Gastrocnemius medialis (tissue), 4 donors: Measurements from ENCODE around the gene THSD7A. TPM values are rescaled to one million over a fixed set of nuclear protein-coding genes. Genes with fewer than 3 reads are reported as not detected.

ENCODE experiments used
- ATAC-seq, 2 donors: fragments of 150-250 bp; one replicate each; pipeline ENCODE4 v1.9.1; 2016
- DNase-seq, 2 donors: peaks; one replicate each; pipeline ENCODE4 v3.0.0-alpha.2; 2019
- H3K27ac ChIP-seq, 4 donors: fragments of 200-600 bp; sonication (generic); 1 replicate in 1 of 4; 2 replicates in 3 of 4; pipeline ENCODE4 v1.5.1; 2016 to 2018; ENCODE audit warnings: mild to moderate bottlenecking in 2 of 4, moderate library complexity in 1 of 4
- H3K27me3 ChIP-seq, 3 donors: fragments of 200-600 bp; sonication (generic) in 2 of 3; 1 replicate in 1 of 3; 2 replicates in 2 of 3; pipeline versions ENCODE4 v1.5.1 to v1.6.0; 2016 to 2019; ENCODE audit warnings: mild to moderate bottlenecking in 1 of 3, moderate library complexity in 1 of 3
- H3K36me3 ChIP-seq, 2 donors: fragments of 200-600 bp; sonication (generic) in 1 of 2; one replicate each; pipeline ENCODE4 v1.5.1; 2017 to 2018
- H3K4me1 ChIP-seq, 2 donors: fragments of 200-600 bp; sonication (generic) in 1 of 2; one replicate each; pipeline ENCODE4 v1.5.1; 2016 to 2017; ENCODE audit warnings: mild to moderate bottlenecking in 2 of 2
- H3K4me3 ChIP-seq, 4 donors: fragments of 200-600 bp; sonication (generic) in 3 of 4; 1 replicate in 1 of 4; 2 replicates in 3 of 4; pipeline ENCODE4 v1.5.1; 2016 to 2019; ENCODE audit warnings: mild to moderate bottlenecking in 2 of 4
- H3K9me3 ChIP-seq, 3 donors: fragments of 200-600 bp; sonication (generic) in 2 of 3; 1 replicate in 1 of 3; 2 replicates in 2 of 3; pipeline ENCODE4 v1.5.1; 2016 to 2019
- CTCF ChIP-seq, 5 experiments: fragments of 450-650 bp in 3 of 5; fragments of 200-600 bp in 2 of 5; sonication (generic) in 2 of 5; IDR thresholded peaks in 4 of 5; conservative IDR thresholded peaks in 1 of 5; 1 replicate in 4 of 5; 2 replicates in 1 of 5; pipeline ENCODE4 v1.5.1; 2016 to 2019; ENCODE audit warnings: antibody characterized with exemption in 5 of 5, mild to moderate bottlenecking in 3 of 5, moderate library complexity in 3 of 5
- POLR2A ChIP-seq, 2 donors: fragments of 450-650 bp; IDR thresholded peaks; one replicate each; pipeline ENCODE4 v1.6.1; 2017; ENCODE audit warnings: antibody characterized with exemption in 2 of 2, mild to moderate bottlenecking in 2 of 2, moderate library complexity in 2 of 2
- in situ Hi-C, 4 donors: fragments of 200-750 bp; cut with MboI; loops; one replicate each; pipeline versions ENCODE4 v1.15.0 to v1.8.0; 2017; ENCODE audit warnings: low sequenced_read_pairs in 4 of 4
- intact Hi-C: fragments of 100-400 bp; cut with DNase I; formaldehyde crosslinking; loops from one replicate; pipeline ENCODE4 v1.15.1; 2023; ENCODE audit warnings: low total_unique reads
- total RNA-seq, 4 donors: library from RNA; depleted of rRNA; stranded (reverse); fragments of >200 nt; gene quantifications; one replicate each; pipeline versions ENCODE4 v1.1.0 to v1.2.3, GENCODE V29; 2016

THSD7A gene
- total RNA-seq, 4 donors from 2014 or later = 0.36 to 0.78 (median 0.66) TPM

DNA sequence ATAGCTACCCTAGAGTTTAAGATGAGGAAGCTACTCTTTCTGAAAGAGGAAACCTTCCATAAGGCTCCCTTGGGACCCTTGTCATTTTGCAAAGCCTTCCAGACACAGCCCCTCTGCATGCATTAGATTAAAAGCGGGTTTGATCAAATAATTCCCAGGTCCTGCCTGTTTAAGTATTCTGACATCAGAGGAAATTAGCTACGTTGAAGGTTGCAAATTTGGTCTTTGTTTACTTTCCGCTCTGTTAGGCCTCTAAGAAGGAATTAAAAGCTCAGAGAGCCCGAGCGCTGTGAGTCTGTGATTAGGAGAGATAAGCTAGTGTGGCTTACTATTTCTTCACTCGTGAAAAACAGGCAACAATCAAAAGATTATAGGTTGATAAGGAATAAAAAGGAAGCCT is 1.4 kb upstream of the THSD7A start:
- in situ Hi-C loops (no loop called here), intact Hi-C loops (no loop called here)
- Histone ChIP-seq H3K4me3 (no peak overlapping the region), H3K27ac (no peak overlapping the region), H3K9me3 (no peaks in the 10 kb centered on the region), H3K27me3 (no peaks in the 10 kb centered on the region), H3K4me1 (peaks cover 0 to 16% of the 10 kb centered on the region in 2 donors), H3K36me3 (no peaks in the 10 kb centered on the region)
- DNase-seq (no peak), ATAC-seq (no peak)
- no peak for TF ChIP-seq CTCF (IDR thresholded peaks at IDR 0.05 in 4 of 5, conservative IDR thresholded peaks at IDR 0.05 in 1 of 5)
- TF ChIP-seq POLR2A (IDR thresholded peaks at IDR 0.05) = no peak

DNA sequence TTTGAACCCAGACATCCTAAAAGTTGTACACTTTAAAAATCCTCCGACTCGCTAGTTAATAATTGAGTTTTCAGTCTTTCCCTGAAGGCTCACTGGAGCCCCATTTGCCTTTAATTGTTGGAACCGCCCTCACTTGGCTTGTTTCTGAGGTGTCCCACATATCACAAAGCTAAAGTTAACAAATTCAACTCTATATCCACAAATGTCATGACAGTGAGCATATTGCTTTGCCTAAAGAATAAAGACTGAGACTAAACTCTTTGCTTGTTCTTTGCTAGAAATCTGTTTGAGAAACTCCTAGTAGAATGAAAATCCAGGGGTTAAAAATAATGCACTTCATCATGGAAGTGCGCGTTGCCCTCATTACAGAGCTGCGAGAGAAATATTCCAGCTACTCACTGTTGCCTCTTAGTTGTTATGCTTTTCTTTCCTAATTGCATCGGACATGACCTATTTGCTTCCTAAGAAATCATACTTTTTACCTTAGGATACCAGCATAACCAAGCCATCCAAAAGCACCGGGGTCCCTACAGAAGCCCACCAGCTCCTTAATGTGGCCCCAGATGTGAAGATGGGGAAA is 752 bp downstream of the THSD7A start:
- ATAC-seq = peak in 1 of 2 donors; percentile 41
- no peaks in the 10 kb centered on the region for H3K36me3 ChIP-seq
- DNase-seq = no peak
- H3K9me3 ChIP-seq = no peaks in the 10 kb centered on the region
- H3K4me3 ChIP-seq = peak overlapping the region; percentile 48 to 59 (median 57)
- H3K27ac ChIP-seq = peak overlapping the region in 3 of 4 donors; percentile 29 to 47 (median 37)
- no peaks in the 10 kb centered on the region for H3K27me3 ChIP-seq
- in situ Hi-C loops (no loop called here), intact Hi-C loops (no loop called here)
- no peak for TF ChIP-seq CTCF (IDR thresholded peaks at IDR 0.05 in 4 of 5, conservative IDR thresholded peaks at IDR 0.05 in 1 of 5)
- TF ChIP-seq POLR2A (IDR thresholded peaks at IDR 0.05) = no peak
- peaks cover 0 to 16% of the 10 kb centered on the region in 2 donors for H3K4me1 ChIP-seq

GRCh38 chr7:11830582-11831155 is 1.3 kb downstream of the THSD7A start:
- Histone ChIP-seq H3K36me3 (no peaks in the 10 kb centered on the region), H3K27me3 (no peaks in the 10 kb centered on the region), H3K4me1 (peaks cover 0 to 16% of the 10 kb centered on the region in 2 donors), H3K27ac (peak overlapping the region in 3 of 4 donors; percentile 26 to 34 (median 29)), H3K9me3 (no peaks in the 10 kb centered on the region), H3K4me3 (peak overlapping the region; percentile 48 to 59 (median 57))
- in situ Hi-C loops = no loop called here
- TF ChIP-seq POLR2A (IDR thresholded peaks at IDR 0.05) (no peak), CTCF (IDR thresholded peaks at IDR 0.05 in 4 of 5, conservative IDR thresholded peaks at IDR 0.05 in 1 of 5) (no peak)
- no peak for ATAC-seq
- no peak for DNase-seq
- intact Hi-C loops = no loop called here

DNA sequence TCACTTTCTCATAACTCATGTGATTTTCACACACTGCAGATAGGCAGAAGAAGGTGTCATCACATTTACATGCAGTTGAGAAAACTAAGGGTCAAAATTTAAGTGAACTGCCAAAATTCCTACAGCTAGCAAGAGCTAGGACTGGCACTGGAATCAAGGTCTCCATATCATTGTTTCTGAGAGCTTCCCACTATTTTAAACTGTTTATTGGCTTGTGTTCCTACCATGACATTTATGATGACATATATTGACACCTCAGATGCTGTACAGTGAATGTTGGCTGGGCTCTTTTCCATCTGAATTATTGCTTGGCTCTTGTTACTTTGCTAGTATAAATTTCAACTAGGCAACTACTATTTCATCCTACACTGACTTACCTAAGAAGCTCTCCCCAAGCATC is 2.0 kb downstream of the THSD7A start:
- Histone ChIP-seq H3K4me1 (peaks cover 0 to 16% of the 10 kb centered on the region in 2 donors), H3K27me3 (no peaks in the 10 kb centered on the region), H3K36me3 (no peaks in the 10 kb centered on the region), H3K4me3 (no peak overlapping the region), H3K9me3 (no peaks in the 10 kb centered on the region), H3K27ac (no peak overlapping the region)
- intact Hi-C loops = no loop called here
- TF ChIP-seq CTCF (IDR thresholded peaks at IDR 0.05 in 4 of 5, conservative IDR thresholded peaks at IDR 0.05 in 1 of 5) (no peak), POLR2A (IDR thresholded peaks at IDR 0.05) (no peak)
- ATAC-seq (no peak), DNase-seq (no peak)
- in situ Hi-C loops = no loop called here
